GM18867 (cell line): ENCODE data around the gene C5orf15.
"Not testable (repeated sequence)": the region's sequence is repeated elsewhere in the genome, so short reads cannot be mapped to it uniquely, and the experiment has no call there.

ENCODE experiments used
- ATAC-seq: cut with Tn5 transposase; IDR thresholded peaks from one replicate; pipeline ENCODE4 v1.9.1; 2021; ENCODE audit warnings: mild to moderate bottlenecking, moderate library complexity; ENCODE audit not compliant: unreplicated experiment

The C5orf15 gene

GRCh38 chr5:133994297-133994989 lies 26.0 kb upstream of the C5orf15 start:
- ATAC-seq: no peak

- no peak for ATAC-seq
Observed at GRCh38 chr5:133993185-133993936, 24.9 kb upstream of the C5orf15 start.

- no peak for ATAC-seq
Observed at GRCh38 chr5:133992429-133993155, 24.2 kb upstream of the C5orf15 start.

DNA sequence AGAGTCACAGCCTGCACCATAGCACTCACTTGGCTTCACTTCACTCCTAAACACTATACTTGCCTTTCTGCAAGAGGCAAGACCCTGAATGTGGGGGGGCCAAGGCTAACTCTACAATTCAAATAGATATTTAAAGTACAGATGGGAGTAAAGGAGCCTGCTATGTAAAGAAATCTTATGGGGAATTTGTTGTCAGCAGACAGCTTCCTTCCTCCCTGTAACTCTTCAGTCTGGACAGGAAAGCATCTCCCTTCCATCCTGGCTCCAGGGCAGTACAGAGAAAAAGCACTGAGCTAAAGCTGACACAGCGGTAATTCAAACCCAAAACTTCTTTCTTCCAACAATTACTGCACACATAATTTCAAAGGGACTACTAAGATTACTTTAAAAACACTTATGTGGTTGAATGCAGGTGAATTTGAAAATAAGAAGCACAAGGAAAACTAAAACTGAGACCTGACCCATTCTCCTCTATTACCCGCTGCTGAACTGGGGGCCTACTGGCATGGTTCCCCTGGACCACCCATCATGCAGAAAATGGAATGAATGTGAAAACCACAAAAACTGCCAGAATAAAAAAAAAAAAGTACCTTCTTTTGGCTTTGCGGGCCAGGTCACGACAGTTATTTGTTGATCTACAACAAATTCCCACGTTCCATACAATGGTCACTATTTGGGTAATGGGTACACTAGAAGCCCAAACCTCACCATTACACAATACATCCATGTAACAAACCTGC lies 22.9 kb upstream of the C5orf15 start:
- ATAC-seq: no peak

DNA sequence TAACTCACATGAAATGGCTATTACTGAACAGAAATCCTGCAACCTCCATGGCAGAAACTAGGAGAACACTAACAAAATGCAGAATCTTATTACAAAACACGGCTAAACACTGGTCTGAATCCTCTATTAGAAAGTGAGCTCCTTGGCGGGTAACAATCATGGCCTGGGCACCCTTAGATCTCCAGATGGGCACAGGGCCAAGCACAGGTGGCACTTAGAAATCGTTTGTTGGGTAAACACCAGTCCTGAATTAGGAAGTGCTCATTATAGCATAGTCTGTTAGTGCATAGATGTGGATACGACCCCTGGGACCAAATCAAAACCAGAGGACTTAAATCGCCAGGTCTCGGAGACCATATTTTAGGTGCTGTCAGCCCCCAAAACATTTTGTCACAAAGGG lies 22.0 kb upstream of the C5orf15 start:
- no peak for ATAC-seq

DNA sequence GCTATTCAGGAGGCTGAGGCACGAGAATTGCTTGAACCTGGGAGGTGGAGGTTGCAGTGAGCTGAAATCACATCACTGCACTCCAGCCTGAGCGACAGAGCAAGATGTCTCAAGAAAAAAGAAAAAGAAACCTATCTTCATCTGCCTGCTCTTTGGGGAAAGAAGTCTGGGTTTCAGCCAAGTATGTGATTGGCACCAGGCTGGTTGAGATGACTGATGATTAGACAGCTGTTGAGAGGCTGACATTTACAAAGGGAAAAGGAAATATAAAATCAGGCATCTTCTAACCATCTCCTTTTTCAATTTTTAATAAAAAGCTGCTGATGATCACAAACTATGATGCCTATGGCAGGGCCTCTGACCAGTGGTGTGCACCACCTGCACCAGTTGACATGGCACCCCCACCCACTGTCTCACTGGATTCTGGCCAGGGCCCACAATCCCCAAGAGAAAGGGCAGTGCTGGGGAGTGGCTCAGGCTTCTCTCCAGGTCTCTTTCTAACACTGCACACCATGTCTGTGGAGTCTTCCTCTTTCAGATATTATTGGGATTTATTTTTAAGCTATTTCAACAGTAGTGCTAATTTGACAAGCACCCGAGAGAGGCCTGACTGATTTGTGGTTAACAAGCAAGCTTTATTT lies 17.2 kb upstream of the C5orf15 start:
- ATAC-seq: no peak

- ATAC-seq: no peak
Observed at GRCh38 chr5:133983674-133984073, 15.2 kb upstream of the C5orf15 start.

DNA sequence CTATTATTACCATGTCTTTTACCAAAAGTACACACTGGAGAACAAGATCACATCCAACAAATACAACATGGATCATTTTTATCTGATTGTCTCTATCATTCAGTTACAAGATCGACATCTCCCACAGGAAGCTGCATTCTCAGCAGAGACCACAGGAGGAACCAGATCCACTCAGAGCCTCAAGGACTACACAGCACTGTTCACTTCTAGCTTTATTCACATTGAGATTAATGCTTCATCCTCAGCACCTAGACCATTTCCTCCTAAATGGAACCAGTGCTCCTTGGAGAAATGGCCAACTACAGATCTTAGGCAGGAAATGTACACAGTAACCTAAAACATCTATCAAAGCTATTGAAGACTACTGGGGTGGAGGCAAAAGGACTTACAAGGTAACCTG lies 13.3 kb upstream of the C5orf15 start:
- no peak for ATAC-seq

DNA sequence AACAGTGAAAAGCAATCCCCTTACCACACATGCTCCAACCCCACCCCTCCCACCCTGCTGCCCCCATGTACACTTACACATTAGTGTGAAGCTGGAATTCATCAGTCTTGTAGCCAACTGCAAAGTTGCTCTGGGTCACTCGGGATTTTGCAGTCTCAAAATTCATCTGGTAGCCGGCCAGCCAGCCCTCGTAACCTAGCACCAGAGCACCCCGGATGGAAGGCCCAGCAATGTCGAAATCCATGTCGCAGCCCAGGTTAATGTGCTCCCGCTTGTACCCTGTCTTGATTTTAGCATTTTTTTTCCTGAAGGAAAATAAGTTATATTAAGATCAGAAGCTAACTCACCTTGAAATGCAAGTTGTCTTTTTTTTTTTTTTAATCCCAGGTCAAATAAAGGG lies 12.2 kb upstream of the C5orf15 start:
- no peak for ATAC-seq

GRCh38 chr5:133978943-133979342 lies 10.5 kb upstream of the C5orf15 start:
- ATAC-seq: no peak

GRCh38 chr5:133977858-133978257 lies 9.4 kb upstream of the C5orf15 start:
- ATAC-seq: no peak

DNA sequence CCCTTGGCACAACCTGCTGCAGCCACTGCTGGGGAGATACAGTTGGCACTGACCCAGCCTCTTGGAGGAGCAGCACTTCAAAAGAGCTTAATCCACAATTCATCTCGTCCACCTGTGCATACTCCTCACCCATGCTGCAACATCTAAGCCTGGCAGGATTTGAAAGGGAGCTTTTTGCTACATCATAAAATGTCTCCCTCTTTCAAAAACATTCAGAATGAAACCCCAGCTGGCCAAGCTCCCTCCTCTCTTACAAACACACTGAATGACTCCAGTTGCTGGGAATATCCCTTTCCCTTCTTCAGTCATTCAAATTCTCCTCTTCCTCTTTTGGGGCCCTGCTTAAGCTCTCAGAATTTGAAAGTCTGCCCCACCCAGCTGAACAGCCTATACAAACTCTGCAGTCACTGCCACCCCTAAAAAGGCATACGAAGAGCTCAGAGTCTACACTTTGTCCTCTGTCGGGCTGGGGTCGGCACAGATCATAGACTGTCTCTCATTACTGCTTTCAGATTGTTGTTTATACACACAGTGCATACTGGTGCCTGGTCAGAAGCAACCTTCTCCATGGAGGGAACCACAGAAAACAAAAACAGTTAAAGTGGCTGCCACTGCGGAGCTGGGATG lies 8.8 kb upstream of the C5orf15 start:
- no peak for ATAC-seq

DNA sequence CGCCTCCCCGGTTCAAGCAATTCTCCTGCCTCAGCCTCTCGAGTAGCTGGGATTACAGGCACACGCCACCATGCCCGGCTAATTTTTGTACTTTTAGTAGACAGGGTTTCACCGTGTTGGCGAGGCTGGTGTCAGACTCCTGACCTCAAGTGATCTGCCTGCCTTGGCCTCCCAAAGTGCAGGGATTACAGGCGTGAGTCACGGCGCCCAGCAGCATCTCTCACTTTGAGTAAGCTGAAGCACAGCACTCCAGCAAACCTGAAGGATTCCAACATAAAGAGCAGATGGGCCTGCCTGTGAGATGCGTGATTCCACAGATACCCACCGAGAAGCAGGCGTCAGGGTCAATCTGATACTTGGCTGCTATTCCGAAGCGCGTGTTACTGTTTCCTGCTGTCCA lies 7.1 kb upstream of the C5orf15 start:
- not testable (repeated sequence) for ATAC-seq

- ATAC-seq: no peak
Observed at GRCh38 chr5:133974142-133974541, 5.7 kb upstream of the C5orf15 start.

GRCh38 chr5:133970325-133970909 lies 2.0 kb upstream of the C5orf15 start:
- no peak for ATAC-seq

DNA sequence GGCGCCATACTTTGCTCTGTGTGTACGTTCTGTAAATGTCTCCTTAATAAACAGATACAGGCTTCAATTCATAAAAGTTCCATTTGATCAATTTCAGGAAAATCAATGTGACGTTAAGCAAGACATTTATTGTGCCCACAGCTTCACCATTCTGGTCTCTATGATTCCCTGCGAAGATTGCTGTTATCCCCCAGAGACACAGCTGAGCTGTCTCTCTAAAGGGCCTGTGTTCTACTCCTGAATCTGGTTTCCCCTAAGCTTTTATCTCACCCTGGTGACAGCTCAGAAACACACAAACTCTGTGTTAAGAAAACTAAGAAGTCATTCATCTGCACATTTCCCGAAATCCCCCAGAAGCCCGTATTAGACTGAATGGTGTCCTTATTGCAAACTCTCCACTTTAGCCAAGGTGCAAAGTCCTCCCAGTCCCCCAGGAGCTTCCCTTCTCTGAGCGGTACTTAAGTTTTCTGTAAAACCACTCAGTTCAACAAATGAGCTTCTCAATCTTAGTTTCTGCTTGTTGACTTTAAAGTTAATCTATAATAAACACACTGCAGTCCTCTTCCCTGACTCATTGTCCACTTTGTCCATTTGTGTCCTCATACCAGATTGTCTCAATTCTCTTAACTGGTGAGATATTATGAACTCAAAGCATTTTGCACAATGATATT lies 1.4 kb upstream of the C5orf15 start:
- no peak for ATAC-seq

DNA sequence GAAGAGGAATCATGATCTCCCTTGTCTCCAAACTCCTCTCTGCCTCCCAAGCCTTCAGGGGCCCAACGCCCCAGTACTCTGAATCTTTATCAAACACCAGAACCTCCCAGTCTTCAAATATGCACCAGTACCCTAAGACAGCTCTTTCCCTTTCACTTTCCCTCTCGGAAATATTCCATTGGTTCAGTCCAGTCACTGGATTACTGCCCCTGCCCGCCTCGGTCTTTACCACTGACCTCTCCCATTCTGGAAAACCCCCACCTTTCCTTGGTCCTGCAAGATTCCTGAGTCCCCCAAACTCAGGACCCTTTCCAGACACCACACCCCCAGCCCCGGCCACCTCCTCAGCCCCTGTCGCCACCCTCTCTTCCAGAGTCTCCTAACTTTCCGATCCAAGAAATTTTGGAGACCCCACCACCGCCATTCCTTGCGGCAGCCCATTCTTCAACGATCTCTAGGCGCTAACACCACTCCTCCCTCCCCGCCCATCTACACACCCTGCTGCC lies 674 bp downstream of the C5orf15 start:
- peak; percentile 5 for ATAC-seq

GRCh38 chr5:133967124-133967523 lies 1.3 kb downstream of the C5orf15 start:
- no peak for ATAC-seq

DNA sequence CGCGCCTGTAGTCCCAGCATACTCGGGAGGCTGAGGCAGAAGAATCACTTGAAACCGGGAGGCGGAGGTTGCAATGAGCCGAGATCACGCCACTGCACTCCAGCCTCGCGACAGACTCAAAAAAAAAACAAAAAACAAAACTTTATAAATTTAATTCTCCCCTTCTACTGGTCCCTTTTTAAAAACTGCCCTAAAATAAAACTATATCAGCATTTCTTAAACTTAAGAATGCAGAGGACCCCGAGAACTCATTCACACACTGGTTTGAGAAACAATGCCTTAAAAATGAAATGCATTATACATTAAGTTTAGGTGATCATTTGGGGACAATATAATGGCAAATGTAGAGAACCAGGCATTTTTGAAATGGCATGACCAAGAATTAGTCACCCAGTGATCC lies 2.3 kb downstream of the C5orf15 start:
- no peak for ATAC-seq
